H54 (cell line): ENCODE data around the gene PIGC.

Experiments
- DNase-seq: peaks from one replicate; pipeline ENCODE4 v3.0.0; 2011; ENCODE audit warnings: low spot score, mixed read lengths; ENCODE audit not compliant: insufficient read length
- FAIRE-seq: peaks from 3 replicates; lab custom pipeline; 2011; peaks lifted over from hg19 to GRCh38; lab: Jason Lieb, UNC
- POLR2A ChIP-seq: IDR thresholded peaks from 2 replicates; pipeline ENCODE4 v1.6.1; 2011; ENCODE audit warnings: low read depth, mild to moderate bottlenecking, low read length

Gene PIGC

DNA sequence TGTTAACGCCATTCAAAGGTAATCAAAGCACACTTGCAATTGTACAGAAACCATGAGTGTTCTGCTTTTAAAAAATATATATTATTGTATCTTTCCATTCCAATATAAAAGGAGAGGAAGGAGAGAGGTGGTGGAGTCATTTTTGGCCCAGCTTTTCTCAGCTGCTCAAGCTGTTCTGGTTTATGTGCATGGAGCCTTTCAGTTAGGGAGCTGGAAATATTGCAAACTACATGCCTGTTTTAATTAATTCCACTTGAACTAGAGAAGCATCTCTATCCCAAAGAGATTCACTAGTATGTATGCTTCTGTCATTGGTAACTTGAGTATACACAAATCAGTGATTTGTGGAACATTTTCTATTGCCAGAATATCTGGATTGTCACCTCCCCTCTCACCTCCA lies 51.9 kb downstream of the PIGC start:
- no peak for FAIRE-seq
- no peak for TF ChIP-seq POLR2A
- no peak for DNase-seq
